SK-N-SH treated with all-trans-retinoic acid at 6 μM for 48 hours (cell line): ENCODE data around the gene GPS2.
A peak's percentile ranks its signal among the peaks of the same experiment; 100 is the strongest.

Experiments used
- ATAC-seq: fragments of 200-7000 bp; cut with Tn5 transposase; 3 replicates; pipeline ENCODE4 v1.9.1; 2020; ENCODE audit warnings: mild to moderate bottlenecking, moderate library complexity
- ARNTL ChIP-seq: fragments of 450-650 bp; formaldehyde crosslinking; IDR thresholded peaks from 2 replicates; pipeline ENCODE4 v1.5.0; 2020; ENCODE audit warnings: low read depth, mild to moderate bottlenecking, moderate library complexity, borderline replicate concordance
- BACH2 ChIP-seq: fragments of 250-450 bp; sonication (Bioruptor Pico); IDR thresholded peaks from 2 replicates; pipeline ENCODE4 v1.9.0; 2021; ENCODE audit warnings: mild to moderate bottlenecking, borderline replicate concordance
- CSDC2 ChIP-seq: fragments of 250-450 bp; sonication (Bioruptor Pico); IDR thresholded peaks from 2 replicates; pipeline ENCODE4 v1.5.0; 2020; ENCODE audit warnings: mild to moderate bottlenecking, moderate library complexity
- ESRRG ChIP-seq: fragments of 250-450 bp; sonication (Bioruptor Pico); IDR thresholded peaks from 2 replicates; pipeline ENCODE4 v1.6.1; 2021; ENCODE audit warnings: mild to moderate bottlenecking
- GLIS3 ChIP-seq: fragments of 250-450 bp; sonication (Bioruptor Pico); IDR thresholded peaks from 2 replicates; pipeline ENCODE4 v1.5.0; 2020; ENCODE audit warnings: mild to moderate bottlenecking, moderate library complexity
- ISL1 ChIP-seq: fragments of 250-450 bp; sonication (Bioruptor Pico); IDR thresholded peaks from 2 replicates; pipeline ENCODE4 v2.1.2; 2022; ENCODE audit warnings: mild to moderate bottlenecking, moderate library complexity
- RARB ChIP-seq: fragments of 250-450 bp; sonication (Bioruptor Pico); IDR thresholded peaks from 2 replicates; pipeline ENCODE4 v1.8.0; 2021; ENCODE audit warnings: mild to moderate bottlenecking, moderate library complexity
- TOX ChIP-seq: fragments of 250-450 bp; sonication (Bioruptor Pico); IDR thresholded peaks from 2 replicates; pipeline ENCODE4 v1.8.0; 2021; ENCODE audit warnings: mild to moderate bottlenecking, moderate library complexity, borderline replicate concordance
- ZC3H10 ChIP-seq: fragments of 250-450 bp; sonication (Bioruptor Pico); IDR thresholded peaks from 2 replicates; pipeline ENCODE4 v1.5.1; 2021; ENCODE audit warnings: mild to moderate bottlenecking, moderate library complexity
- ZFP30 ChIP-seq: fragments of 450-650 bp; formaldehyde crosslinking; IDR thresholded peaks from 2 replicates; pipeline ENCODE4 v1.5.0; 2022; ENCODE audit warnings: mild to moderate bottlenecking, moderate library complexity
- ZNF565 ChIP-seq: fragments of 450-650 bp; formaldehyde crosslinking; conservative IDR thresholded peaks from 2 replicates; pipeline ENCODE4 v1.5.0; 2020; ENCODE audit warnings: low read depth, mild to moderate bottlenecking, moderate library complexity
- ZNF70 ChIP-seq: fragments of 450-650 bp; formaldehyde crosslinking; IDR thresholded peaks from 2 replicates; pipeline ENCODE4 v1.5.0; 2020; ENCODE audit warnings: mild to moderate bottlenecking, moderate library complexity
- ZNF8 ChIP-seq: fragments of 450-650 bp; formaldehyde crosslinking; IDR thresholded peaks from 2 replicates; pipeline ENCODE4 v1.5.0; 2020; ENCODE audit warnings: mild to moderate bottlenecking, moderate library complexity
- TF ChIP-seq, protein P1 (sequence below): fragments of 250-450 bp; sonication (Bioruptor Pico); IDR thresholded peaks from 2 replicates; pipeline ENCODE4 v1.8.0; 2020; ENCODE audit warnings: mild to moderate bottlenecking, moderate library complexity, borderline replicate concordance
- TF ChIP-seq, protein P2 (sequence below): fragments of 250-450 bp; sonication (Bioruptor Pico); IDR thresholded peaks from 2 replicates; pipeline ENCODE4 v1.5.1; 2021; ENCODE audit warnings: mild to moderate bottlenecking, moderate library complexity
- TF ChIP-seq, protein P3 (sequence below): fragments of 250-450 bp; sonication (Bioruptor Pico); IDR thresholded peaks from 2 replicates; pipeline ENCODE4 v1.5.1; 2020; ENCODE audit warnings: low read depth, mild to moderate bottlenecking, moderate library complexity
- TF ChIP-seq, protein P4 (sequence below): fragments of 250-450 bp; sonication (Bioruptor Pico); IDR thresholded peaks from 2 replicates; pipeline ENCODE4 v1.5.0; 2020; ENCODE audit warnings: mild to moderate bottlenecking, moderate library complexity

Gene GPS2, protein sequence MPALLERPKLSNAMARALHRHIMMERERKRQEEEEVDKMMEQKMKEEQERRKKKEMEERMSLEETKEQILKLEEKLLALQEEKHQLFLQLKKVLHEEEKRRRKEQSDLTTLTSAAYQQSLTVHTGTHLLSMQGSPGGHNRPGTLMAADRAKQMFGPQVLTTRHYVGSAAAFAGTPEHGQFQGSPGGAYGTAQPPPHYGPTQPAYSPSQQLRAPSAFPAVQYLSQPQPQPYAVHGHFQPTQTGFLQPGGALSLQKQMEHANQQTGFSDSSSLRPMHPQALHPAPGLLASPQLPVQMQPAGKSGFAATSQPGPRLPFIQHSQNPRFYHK

DNA sequence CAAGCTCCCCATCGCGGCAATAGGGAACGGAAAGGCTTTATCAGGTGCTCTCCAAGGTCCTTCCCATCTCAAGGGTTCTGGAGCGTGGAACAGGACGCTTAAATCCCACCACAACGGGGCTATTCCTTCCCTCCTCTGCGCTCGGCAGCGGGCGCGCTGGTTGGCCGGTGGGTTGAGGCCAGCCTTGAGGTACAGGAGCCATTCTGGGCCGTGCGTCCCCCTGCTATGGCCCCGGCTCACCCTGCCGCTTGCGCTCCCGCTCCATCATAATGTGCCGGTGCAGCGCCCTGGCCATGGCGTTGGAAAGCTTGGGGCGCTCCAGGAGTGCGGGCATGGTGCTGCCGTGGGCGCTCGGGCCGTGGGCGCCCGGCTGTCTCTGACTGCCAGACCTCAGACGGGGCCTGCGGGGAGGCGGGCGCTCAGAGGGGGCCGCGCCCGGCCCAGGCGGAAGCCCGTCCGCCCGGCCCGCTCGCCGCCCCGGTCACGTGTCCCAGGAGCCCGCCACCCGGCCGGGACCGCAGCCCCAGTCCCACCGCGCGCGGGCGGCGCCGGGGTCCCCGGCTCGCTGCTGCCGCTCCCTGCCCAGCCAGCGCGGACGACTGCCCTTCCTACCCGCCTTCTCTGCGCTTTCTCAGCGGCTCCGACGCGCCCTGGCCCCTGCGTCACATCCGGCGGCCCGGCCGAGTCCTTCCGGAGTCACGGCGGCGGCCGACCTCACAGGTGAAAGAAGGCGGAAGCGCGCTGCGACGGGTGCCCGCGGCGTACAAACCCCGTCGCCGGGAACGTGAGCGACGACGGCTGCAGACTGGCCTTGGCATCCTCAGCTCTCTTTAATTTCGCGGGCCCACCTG is at the start of gene GPS2:
TSS of gene GPS2 (minus strand) at position 642 of the 851 bp plus-strand sequence. CDS start at position 334, 308 bp downstream.
- TF ChIP-seq GLIS3 (CRISPR knock-in tag) (0 out of 2 replicates have a peak, but pooled peaks have one; percentile 62), ESRRG (CRISPR knock-in tag) (no peak)
- TF ChIP-seq, all 23 proteins: peak for 1
- peak; percentile 83 for ATAC-seq

DNA sequence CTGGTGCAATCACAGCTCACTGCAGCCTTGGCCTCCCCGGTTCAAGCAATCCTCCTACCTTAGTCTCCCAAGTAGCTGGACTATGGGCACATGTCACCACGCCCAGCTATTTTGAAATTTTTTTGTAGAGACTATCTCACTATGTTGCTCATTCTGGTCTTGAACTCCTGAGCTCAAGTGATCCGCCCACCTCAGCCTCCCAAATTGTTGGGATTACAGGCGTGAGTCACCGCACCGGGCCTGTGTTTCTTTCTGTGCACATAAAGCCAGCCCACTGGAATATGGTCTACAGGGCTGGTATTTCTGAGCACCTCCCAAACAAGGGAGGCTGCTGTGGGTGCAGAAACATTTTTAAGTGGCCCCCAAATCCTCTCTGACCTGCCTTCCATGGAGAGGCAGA is 48.2 kb upstream of the GPS2 start:
- ATAC-seq = no peak
- TF ChIP-seq RARB (CRISPR knock-in tag) (no peak), ZNF8 (CRISPR knock-in tag) (no peak), BACH2 (CRISPR knock-in tag) (no peak), ISL1 (CRISPR knock-in tag) (no peak), ARNTL (CRISPR knock-in tag) (no peak), ZNF565 (CRISPR knock-in tag) (no peak), ESRRG (CRISPR knock-in tag) (no peak), TOX (CRISPR knock-in tag) (no peak), CSDC2 (CRISPR knock-in tag) (no peak), ZNF70 (CRISPR knock-in tag) (no peak), ZC3H10 (CRISPR knock-in tag) (no peak), GLIS3 (CRISPR knock-in tag) (no peak)
- TF ChIP-seq, protein P1, sequence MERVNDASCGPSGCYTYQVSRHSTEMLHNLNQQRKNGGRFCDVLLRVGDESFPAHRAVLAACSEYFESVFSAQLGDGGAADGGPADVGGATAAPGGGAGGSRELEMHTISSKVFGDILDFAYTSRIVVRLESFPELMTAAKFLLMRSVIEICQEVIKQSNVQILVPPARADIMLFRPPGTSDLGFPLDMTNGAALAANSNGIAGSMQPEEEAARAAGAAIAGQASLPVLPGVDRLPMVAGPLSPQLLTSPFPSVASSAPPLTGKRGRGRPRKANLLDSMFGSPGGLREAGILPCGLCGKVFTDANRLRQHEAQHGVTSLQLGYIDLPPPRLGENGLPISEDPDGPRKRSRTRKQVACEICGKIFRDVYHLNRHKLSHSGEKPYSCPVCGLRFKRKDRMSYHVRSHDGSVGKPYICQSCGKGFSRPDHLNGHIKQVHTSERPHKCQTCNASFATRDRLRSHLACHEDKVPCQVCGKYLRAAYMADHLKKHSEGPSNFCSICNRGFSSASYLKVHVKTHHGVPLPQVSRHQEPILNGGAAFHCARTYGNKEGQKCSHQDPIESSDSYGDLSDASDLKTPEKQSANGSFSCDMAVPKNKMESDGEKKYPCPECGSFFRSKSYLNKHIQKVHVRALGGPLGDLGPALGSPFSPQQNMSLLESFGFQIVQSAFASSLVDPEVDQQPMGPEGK (CRISPR knock-in tag) = no peak
- TF ChIP-seq, protein P2, sequence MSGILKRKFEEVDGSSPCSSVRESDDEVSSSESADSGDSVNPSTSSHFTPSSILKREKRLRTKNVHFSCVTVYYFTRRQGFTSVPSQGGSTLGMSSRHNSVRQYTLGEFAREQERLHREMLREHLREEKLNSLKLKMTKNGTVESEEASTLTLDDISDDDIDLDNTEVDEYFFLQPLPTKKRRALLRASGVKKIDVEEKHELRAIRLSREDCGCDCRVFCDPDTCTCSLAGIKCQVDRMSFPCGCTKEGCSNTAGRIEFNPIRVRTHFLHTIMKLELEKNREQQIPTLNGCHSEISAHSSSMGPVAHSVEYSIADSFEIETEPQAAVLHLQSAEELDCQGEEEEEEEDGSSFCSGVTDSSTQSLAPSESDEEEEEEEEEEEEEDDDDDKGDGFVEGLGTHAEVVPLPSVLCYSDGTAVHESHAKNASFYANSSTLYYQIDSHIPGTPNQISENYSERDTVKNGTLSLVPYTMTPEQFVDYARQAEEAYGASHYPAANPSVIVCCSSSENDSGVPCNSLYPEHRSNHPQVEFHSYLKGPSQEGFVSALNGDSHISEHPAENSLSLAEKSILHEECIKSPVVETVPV (CRISPR knock-in tag) = no peak

DNA sequence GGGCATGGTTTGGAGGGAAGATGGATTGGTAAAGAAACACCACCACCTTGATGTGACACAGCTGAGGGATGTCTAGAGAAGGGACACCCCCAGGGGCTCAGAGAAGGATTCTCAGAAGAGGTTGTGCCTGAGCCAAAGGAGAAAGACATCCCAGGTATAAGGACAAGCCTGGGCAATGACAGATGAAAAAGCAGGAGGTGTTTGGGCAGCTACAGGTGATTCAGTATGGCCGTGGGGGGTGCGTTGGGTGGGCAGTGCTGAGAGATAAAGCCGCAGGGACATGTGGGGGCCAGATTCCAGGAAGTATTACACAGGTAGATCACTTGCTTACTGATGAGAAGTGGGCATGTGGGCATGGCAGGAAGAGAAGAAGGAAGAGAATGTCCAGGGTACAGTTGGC is 46.7 kb upstream of the GPS2 start:
- ATAC-seq = no peak
- TF ChIP-seq, protein P3, sequence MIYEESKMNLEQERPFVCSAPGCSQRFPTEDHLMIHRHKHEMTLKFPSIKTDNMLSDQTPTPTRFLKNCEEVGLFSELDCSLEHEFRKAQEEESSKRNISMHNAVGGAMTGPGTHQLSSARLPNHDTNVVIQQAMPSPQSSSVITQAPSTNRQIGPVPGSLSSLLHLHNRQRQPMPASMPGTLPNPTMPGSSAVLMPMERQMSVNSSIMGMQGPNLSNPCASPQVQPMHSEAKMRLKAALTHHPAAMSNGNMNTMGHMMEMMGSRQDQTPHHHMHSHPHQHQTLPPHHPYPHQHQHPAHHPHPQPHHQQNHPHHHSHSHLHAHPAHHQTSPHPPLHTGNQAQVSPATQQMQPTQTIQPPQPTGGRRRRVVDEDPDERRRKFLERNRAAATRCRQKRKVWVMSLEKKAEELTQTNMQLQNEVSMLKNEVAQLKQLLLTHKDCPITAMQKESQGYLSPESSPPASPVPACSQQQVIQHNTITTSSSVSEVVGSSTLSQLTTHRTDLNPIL (CRISPR knock-in tag) = no peak
- TF ChIP-seq ISL1 (CRISPR knock-in tag) = no peak
- no peak for TF ChIP-seq ZFP30
- TF ChIP-seq, protein P4, sequence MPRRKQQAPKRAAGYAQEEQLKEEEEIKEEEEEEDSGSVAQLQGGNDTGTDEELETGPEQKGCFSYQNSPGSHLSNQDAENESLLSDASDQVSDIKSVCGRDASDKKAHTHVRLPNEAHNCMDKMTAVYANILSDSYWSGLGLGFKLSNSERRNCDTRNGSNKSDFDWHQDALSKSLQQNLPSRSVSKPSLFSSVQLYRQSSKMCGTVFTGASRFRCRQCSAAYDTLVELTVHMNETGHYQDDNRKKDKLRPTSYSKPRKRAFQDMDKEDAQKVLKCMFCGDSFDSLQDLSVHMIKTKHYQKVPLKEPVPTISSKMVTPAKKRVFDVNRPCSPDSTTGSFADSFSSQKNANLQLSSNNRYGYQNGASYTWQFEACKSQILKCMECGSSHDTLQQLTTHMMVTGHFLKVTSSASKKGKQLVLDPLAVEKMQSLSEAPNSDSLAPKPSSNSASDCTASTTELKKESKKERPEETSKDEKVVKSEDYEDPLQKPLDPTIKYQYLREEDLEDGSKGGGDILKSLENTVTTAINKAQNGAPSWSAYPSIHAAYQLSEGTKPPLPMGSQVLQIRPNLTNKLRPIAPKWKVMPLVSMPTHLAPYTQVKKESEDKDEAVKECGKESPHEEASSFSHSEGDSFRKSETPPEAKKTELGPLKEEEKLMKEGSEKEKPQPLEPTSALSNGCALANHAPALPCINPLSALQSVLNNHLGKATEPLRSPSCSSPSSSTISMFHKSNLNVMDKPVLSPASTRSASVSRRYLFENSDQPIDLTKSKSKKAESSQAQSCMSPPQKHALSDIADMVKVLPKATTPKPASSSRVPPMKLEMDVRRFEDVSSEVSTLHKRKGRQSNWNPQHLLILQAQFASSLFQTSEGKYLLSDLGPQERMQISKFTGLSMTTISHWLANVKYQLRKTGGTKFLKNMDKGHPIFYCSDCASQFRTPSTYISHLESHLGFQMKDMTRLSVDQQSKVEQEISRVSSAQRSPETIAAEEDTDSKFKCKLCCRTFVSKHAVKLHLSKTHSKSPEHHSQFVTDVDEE (CRISPR knock-in tag) = no peak
- TF ChIP-seq GLIS3 (CRISPR knock-in tag) = no peak
- no peak for TF ChIP-seq ZNF70 (CRISPR knock-in tag)
- no peak for TF ChIP-seq TOX (CRISPR knock-in tag)

DNA sequence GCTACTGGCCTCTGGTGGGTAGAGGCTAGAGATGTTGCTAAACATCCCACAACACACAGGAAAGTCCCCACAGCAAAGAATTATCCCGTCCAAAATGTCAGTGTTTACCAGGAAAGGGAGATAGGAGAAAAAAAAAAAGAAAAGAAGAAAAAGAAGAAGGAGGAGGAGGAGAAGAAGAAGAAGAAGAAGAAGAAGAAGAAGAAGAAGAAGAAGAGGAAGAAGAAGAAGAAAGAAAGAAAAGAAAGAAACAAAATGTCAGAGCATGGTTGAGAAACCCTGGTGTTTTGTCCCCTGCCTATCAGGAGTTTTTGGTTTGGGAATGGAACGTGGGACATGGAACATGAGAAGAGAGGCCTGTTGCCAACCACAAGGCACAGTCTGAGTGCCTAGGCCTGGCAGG is 42.2 kb upstream of the GPS2 start:
- ATAC-seq = no peak
- TF ChIP-seq BACH2 (CRISPR knock-in tag) = no peak
- no peak for TF ChIP-seq CSDC2 (CRISPR knock-in tag)
- TF ChIP-seq ISL1 (CRISPR knock-in tag) = no peak
- TF ChIP-seq ZC3H10 (CRISPR knock-in tag) = no peak
- TF ChIP-seq, all 23 proteins: peak for 0
